Effector memory CD4-positive, alpha-beta T cell (primary cell): ENCODE data around the gene BAIAP2.

Experiments used
- DNase-seq, 3 donors: peaks; one replicate each; pipeline ENCODE4 v3.0.0-alpha.2; 2020
- H3K27ac ChIP-seq: 2 replicates; pipeline ENCODE4 v1.7.0; 2013; ENCODE audit warnings: mild to moderate bottlenecking, low read length, moderate library complexity; ENCODE audit not compliant: insufficient read depth, poor library complexity, severe bottlenecking
- H3K27me3 ChIP-seq: replicated peaks from 2 replicates; pipeline ENCODE4 v1.7.0; 2013; ENCODE audit warnings: mild to moderate bottlenecking, low read length; ENCODE audit not compliant: insufficient read depth, control insufficient read depth, poor library complexity, severe bottlenecking
- H3K36me3 ChIP-seq: 2 replicates; pipeline ENCODE4 v1.7.0; 2013; ENCODE audit warnings: mild to moderate bottlenecking, low read length, moderate library complexity; ENCODE audit not compliant: control insufficient read depth, insufficient read depth
- H3K4me1 ChIP-seq: 2 replicates; pipeline ENCODE4 v1.7.0; 2013; ENCODE audit warnings: low read length, mild to moderate bottlenecking; ENCODE audit not compliant: control insufficient read depth, insufficient read depth, poor library complexity, severe bottlenecking
- H3K4me3 ChIP-seq: 2 replicates; pipeline ENCODE4 v1.7.0; 2013; ENCODE audit warnings: low read length, low read depth, mild to moderate bottlenecking; ENCODE audit not compliant: insufficient read depth, poor library complexity, severe bottlenecking
- H3K9me3 ChIP-seq: 2 replicates; pipeline ENCODE4 v1.7.0; 2013; ENCODE audit warnings: mild to moderate bottlenecking, low read length, moderate library complexity; ENCODE audit not compliant: control insufficient read depth

BAIAP2 gene

GRCh38 chr17:81044764-81045589 is 10.0 kb downstream of the BAIAP2 start:
- no peak for DNase-seq
- Histone ChIP-seq H3K4me3 (no peak overlapping the region), H3K27me3 (no peaks in the 10 kb centered on the region), H3K36me3 (no peaks in the 10 kb centered on the region), H3K4me1 (peaks cover 7% of the 10 kb centered on the region), H3K9me3 (no peaks in the 10 kb centered on the region), H3K27ac (no peak overlapping the region)

- H3K27me3 ChIP-seq: no peaks in the 10 kb centered on the region
- no peak for DNase-seq
- peaks cover 7% of the 10 kb centered on the region for H3K4me1 ChIP-seq
- no peak overlapping the region for H3K4me3 ChIP-seq
- no peaks in the 10 kb centered on the region for H3K36me3 ChIP-seq
- H3K27ac ChIP-seq: no peak overlapping the region
- H3K9me3 ChIP-seq: no peaks in the 10 kb centered on the region
These were observed 10.7 kb downstream of the BAIAP2 start for GRCh38 chr17:81045590-81046095.

GRCh38 chr17:81046132-81046769 is 11.3 kb downstream of the BAIAP2 start:
- Histone ChIP-seq H3K9me3 (no peaks in the 10 kb centered on the region), H3K27me3 (no peaks in the 10 kb centered on the region), H3K36me3 (no peaks in the 10 kb centered on the region), H3K4me3 (no peak overlapping the region), H3K27ac (no peak overlapping the region), H3K4me1 (peaks cover 7% of the 10 kb centered on the region)
- no peak for DNase-seq

- H3K36me3 ChIP-seq: no peaks in the 10 kb centered on the region
- no peaks in the 10 kb centered on the region for H3K9me3 ChIP-seq
- H3K27me3 ChIP-seq: no peaks in the 10 kb centered on the region
- no peak overlapping the region for H3K27ac ChIP-seq
- H3K4me3 ChIP-seq: no peak overlapping the region
- H3K4me1 ChIP-seq: peaks cover 7% of the 10 kb centered on the region
- no peak for DNase-seq
These were observed 11.9 kb downstream of the BAIAP2 start for GRCh38 chr17:81046770-81047359.

- Histone ChIP-seq H3K4me1 (peaks cover 7% of the 10 kb centered on the region), H3K27me3 (no peaks in the 10 kb centered on the region), H3K36me3 (no peaks in the 10 kb centered on the region), H3K27ac (no peak overlapping the region), H3K4me3 (no peak overlapping the region), H3K9me3 (no peaks in the 10 kb centered on the region)
- DNase-seq: no peak
These were observed 13.9 kb downstream of the BAIAP2 start for GRCh38 chr17:81048827-81049371.

- H3K9me3 ChIP-seq: no peaks in the 10 kb centered on the region
- no peak overlapping the region for H3K4me3 ChIP-seq
- H3K27ac ChIP-seq: no peak overlapping the region
- DNase-seq: no peak
- peaks cover 7% of the 10 kb centered on the region for H3K4me1 ChIP-seq
- H3K27me3 ChIP-seq: no peaks in the 10 kb centered on the region
- no peaks in the 10 kb centered on the region for H3K36me3 ChIP-seq
These were observed 14.5 kb downstream of the BAIAP2 start for GRCh38 chr17:81049372-81049911.

- no peak overlapping the region for H3K4me3 ChIP-seq
- no peaks in the 10 kb centered on the region for H3K36me3 ChIP-seq
- no peaks in the 10 kb centered on the region for H3K27me3 ChIP-seq
- no peak overlapping the region for H3K27ac ChIP-seq
- no peaks in the 10 kb centered on the region for H3K9me3 ChIP-seq
- peaks cover 7% of the 10 kb centered on the region for H3K4me1 ChIP-seq
- DNase-seq: no peak
These were observed 15.1 kb downstream of the BAIAP2 start for GRCh38 chr17:81049973-81050551.

GRCh38 chr17:81050645-81051625 is 16.0 kb downstream of the BAIAP2 start:
- no peaks in the 10 kb centered on the region for H3K36me3 ChIP-seq

More at GRCh38 chr17:81050645-81051625, 16.0 kb downstream of the BAIAP2 start:
- peaks cover 7% of the 10 kb centered on the region for H3K4me1 ChIP-seq
- H3K4me3 ChIP-seq: no peak overlapping the region
- no peak overlapping the region for H3K27ac ChIP-seq
- DNase-seq: no peak
- no peaks in the 10 kb centered on the region for H3K9me3 ChIP-seq
- H3K27me3 ChIP-seq: no peaks in the 10 kb centered on the region
